HepG2 (cell line): ENCODE data around the gene AARSD1. TPM values are rescaled to one million over a fixed set of nuclear protein-coding genes. Genes with fewer than 3 reads are reported as not detected.
A peak's percentile ranks its signal among the peaks of the same experiment; 100 is the strongest.

Experiments used
- ATAC-seq: fragments of 200-7000 bp; cut with Tn5 transposase; 3 replicates; pipeline ENCODE4 v1.9.1; 2020; ENCODE audit warnings: mild to moderate bottlenecking, moderate library complexity
- BruUV-seq: library from RNA; stranded (reverse); fragments of 400-500 nt; replicated peaks from 2 replicates; lab custom pipeline; 2021; lab: Mats Ljungman, UMichigan
- CTCF ChIA-PET: fragments of 300-600 bp; formaldehyde crosslinking; extraction: SDS; loops from one replicate; lab custom pipeline; 2021; ENCODE audit warnings: low total read pairs, inconsistent platforms, low intra/inter-chr PET ratio; lab: Yijun Ruan, JAX
- POLR2A ChIA-PET: fragments of 350-600 bp; sonication (Branson Sonifier 250); formaldehyde crosslinking; loops from one replicate; lab custom pipeline; 2020; ENCODE audit warnings: antibody characterized with exemption, inconsistent platforms; lab: Yijun Ruan, JAX
- DNase-seq: peaks from one replicate; pipeline ENCODE4 v3.0.0-alpha.2; 2015; ENCODE audit warnings: low spot score
- FAIRE-seq: peaks from 3 replicates; lab custom pipeline; 2011; peaks lifted over from hg19 to GRCh38; lab: Jason Lieb, UNC
- H2AFZ ChIP-seq: one replicate; pipeline ENCODE4 v1.6.1; 2011; ENCODE audit warnings: low read length, inconsistent platforms
- H3K27ac ChIP-seq: fragments of 300-600 bp; 3 replicates; pipeline ENCODE4 v1.8.0; 2011; ENCODE audit warnings: mixed run types, mild to moderate bottlenecking, mixed read lengths, low read length, inconsistent platforms; ENCODE audit not compliant: insufficient read depth; ENCODE audit errors: extremely low read length
- H3K27me3 ChIP-seq, 2 experiments: fragments of 200-600 bp in 1 of 2; 2 replicates in 1 of 2; 3 replicates in 1 of 2; pipeline versions ENCODE4 v1.6.0 to v1.8.0; 2011; ENCODE audit warnings: low read length in 2 of 2, mild to moderate bottlenecking in 2 of 2, moderate library complexity in 2 of 2, inconsistent platforms in 1 of 2; ENCODE audit not compliant: insufficient read depth in 2 of 2, control insufficient read depth in 1 of 2
- H3K36me3 ChIP-seq, 2 experiments: fragments of 200-600 bp in 1 of 2; replicated peaks in 1 of 2; 2 replicates in 1 of 2; 3 replicates in 1 of 2; pipeline versions ENCODE4 v1.5.1 to v1.8.0; 2011; ENCODE audit warnings: low read length in 2 of 2, inconsistent platforms in 1 of 2; ENCODE audit not compliant: insufficient read depth in 2 of 2, control insufficient read depth in 1 of 2
- H3K4me1 ChIP-seq: 2 replicates; pipeline ENCODE4 v1.5.1; 2012; ENCODE audit warnings: low read length, inconsistent platforms; ENCODE audit not compliant: insufficient read depth
- H3K4me2 ChIP-seq: 2 replicates; pipeline ENCODE4 v1.6.0; 2011; ENCODE audit warnings: low read depth, low read length, inconsistent platforms
- H3K4me3 ChIP-seq, 3 experiments: fragments of 200-600 bp in 1 of 3; sonication (generic), shearing (Covaris generic) in 1 of 3; replicated peaks in 1 of 3; 2 replicates each; pipeline ENCODE4 v1.5.1; 2011 to 2016; ENCODE audit warnings: low read length in 3 of 3, inconsistent platforms in 2 of 3, low read depth in 2 of 3, mild to moderate bottlenecking in 2 of 3, control low read depth in 1 of 3, mixed read lengths in 1 of 3; ENCODE audit not compliant: insufficient read depth in 1 of 3
- H3K79me2 ChIP-seq: one replicate; pipeline ENCODE4 v1.6.1; 2011; ENCODE audit warnings: low read length, inconsistent platforms; ENCODE audit not compliant: insufficient read depth
- H3K9ac ChIP-seq: 2 replicates; pipeline ENCODE4 v1.6.0; 2011; ENCODE audit warnings: mild to moderate bottlenecking, low read depth, low read length, inconsistent platforms; ENCODE audit not compliant: insufficient read depth
- H3K9me3 ChIP-seq: 2 replicates; pipeline ENCODE4 v1.5.1; 2012; ENCODE audit warnings: mild to moderate bottlenecking, low read length
- H4K20me1 ChIP-seq: 2 replicates; pipeline ENCODE4 v1.6.0; 2011; ENCODE audit warnings: inconsistent platforms, mild to moderate bottlenecking, low read length, moderate library complexity; ENCODE audit not compliant: insufficient read depth
- AKAP8 ChIP-seq: sonication (generic); formaldehyde crosslinking; IDR thresholded peaks from 2 replicates; pipeline ENCODE4 v1.5.1; 2020; ENCODE audit warnings: mild to moderate bottlenecking, missing genetic modification reagents
- ARID2 ChIP-seq: sonication (generic); formaldehyde crosslinking; IDR thresholded peaks from 2 replicates; pipeline ENCODE4 v1.8.1; 2022; ENCODE audit warnings: mild to moderate bottlenecking, missing genetic modification reagents, borderline replicate concordance
- GABPA ChIP-seq, 2 experiments: IDR thresholded peaks; 2 replicates each; pipeline ENCODE4 v1.6.1; 2011 to 2016; ENCODE audit warnings: low read depth in 2 of 2, low read length in 1 of 2, missing biosample characterization in 1 of 2, missing genetic modification characterization in 1 of 2
- GATAD1 ChIP-seq: IDR thresholded peaks from 2 replicates; pipeline ENCODE4 v1.6.1; 2016; ENCODE audit warnings: missing genetic modification reagents, missing compliant biosample characterization
- GFI1 ChIP-seq: sonication (generic); formaldehyde crosslinking; IDR thresholded peaks from 2 replicates; pipeline ENCODE4 v1.5.0; 2020; ENCODE audit warnings: missing genetic modification reagents, mild to moderate bottlenecking, borderline replicate concordance
- MEF2D ChIP-seq: sonication (generic); formaldehyde crosslinking; IDR thresholded peaks from 2 replicates; pipeline ENCODE4 v1.5.1; 2020; ENCODE audit warnings: mild to moderate bottlenecking, missing genetic modification reagents
- NRL ChIP-seq: sonication (generic); formaldehyde crosslinking; IDR thresholded peaks from 2 replicates; pipeline ENCODE4 v1.5.0; 2020; ENCODE audit warnings: missing genetic modification reagents, mild to moderate bottlenecking, moderate library complexity, borderline replicate concordance
- POLR2A ChIP-seq, 2 experiments: IDR thresholded peaks; 2 replicates each; pipeline ENCODE4 v1.6.1; 2011; ENCODE audit warnings: low read depth in 2 of 2, low read length in 2 of 2, mild to moderate bottlenecking in 1 of 2, moderate library complexity in 1 of 2; ENCODE audit not compliant: insufficient read depth in 1 of 2
- POLR2AphosphoS5 ChIP-seq: IDR thresholded peaks from 2 replicates; pipeline ENCODE4 v1.6.1; 2012; ENCODE audit warnings: low read depth, low read length
- RBFOX2 ChIP-seq: fragments of 200-400 bp; formaldehyde crosslinking; IDR thresholded peaks from 2 replicates; pipeline ENCODE4 v1.6.1; 2017; ENCODE audit warnings: low read depth, mild to moderate bottlenecking, low read length
- RBM22 ChIP-seq: fragments of 200-400 bp; formaldehyde crosslinking; optimal IDR thresholded peaks from 2 replicates; pipeline ENCODE3; 2017; ENCODE audit warnings: mild to moderate bottlenecking, low read length, moderate library complexity
- SSRP1 ChIP-seq: IDR thresholded peaks from 2 replicates; pipeline ENCODE4 v1.6.1; 2016; ENCODE audit warnings: control low read depth
- TBL1XR1 ChIP-seq: fragments of 150-350 bp; IDR thresholded peaks from 2 replicates; pipeline ENCODE4 v1.6.1; 2014; ENCODE audit warnings: borderline replicate concordance, low read length; ENCODE audit not compliant: partially characterized antibody
- THAP8 ChIP-seq: sonication (generic); formaldehyde crosslinking; IDR thresholded peaks from 2 replicates; pipeline ENCODE4 v1.5.1; 2020; ENCODE audit warnings: missing genetic modification reagents, mild to moderate bottlenecking, borderline replicate concordance
- ZFP41 ChIP-seq: sonication (generic); formaldehyde crosslinking; IDR thresholded peaks from 2 replicates; pipeline ENCODE4 v1.4.0; 2020; ENCODE audit warnings: mild to moderate bottlenecking, missing genetic modification reagents, borderline replicate concordance
- ZFP82 ChIP-seq: sonication (generic); formaldehyde crosslinking; IDR thresholded peaks from 2 replicates; pipeline ENCODE4 v1.5.1; 2020; ENCODE audit warnings: mild to moderate bottlenecking, missing genetic modification reagents, borderline replicate concordance
- ZMAT3 ChIP-seq: sonication (generic); formaldehyde crosslinking; conservative IDR thresholded peaks from 2 replicates; pipeline ENCODE4 v1.7.0; 2021; ENCODE audit warnings: missing genetic modification reagents
- ZNF274 ChIP-seq: sonication (generic); formaldehyde crosslinking; IDR thresholded peaks from 2 replicates; pipeline ENCODE4 v1.5.1; 2020; ENCODE audit warnings: mild to moderate bottlenecking, missing genetic modification reagents
- ZNF30 ChIP-seq: sonication (generic); formaldehyde crosslinking; IDR thresholded peaks from 2 replicates; pipeline ENCODE4 v1.5.0; 2020; ENCODE audit warnings: mild to moderate bottlenecking, missing genetic modification reagents
- ZNF367 ChIP-seq: sonication (generic); formaldehyde crosslinking; IDR thresholded peaks from 2 replicates; pipeline ENCODE4 v1.4.0; 2020; ENCODE audit warnings: missing genetic modification reagents, borderline replicate concordance
- WGBS: methylation state at CpG from one replicate; pipeline ENCODE4 v1.1.6; 2017; ENCODE audit warnings: low lambda C conversion rate; 5-methylcytosine and 5-hydroxymethylcytosine counted together
- in situ Hi-C: cut with HindIII; loops from 2 replicates; pipeline ENCODE4 v1.10.0; 2017; ENCODE audit warnings: low pct_unique_long_range_greater_than_20kb; ENCODE audit not compliant: extremely low pct_ligation_motif_present
- intact Hi-C: fragments of 100-400 bp; cut with micrococcal nuclease; formaldehyde crosslinking; loops from one replicate; pipeline ENCODE4 v1.10.0; 2022; ENCODE audit not compliant: unreplicated experiment
- polyA plus RNA-seq, 8 experiments: library from polyadenylated mRNA; depleted of rRNA in 3 of 8; stranded (reverse) in 7 of 8; unstranded in 1 of 8; fragments of >200 nt; fragmentation: Illumina TruSeq in 4 of 8; extraction: Trizol in 4 of 8; gene quantifications; 2 replicates each; pipeline versions ENCODE4 v1.2.1 to v1.2.3, GENCODE V29; 2011 to 2016; ENCODE audit warnings: low read depth in 4 of 8, missing spikeins in 1 of 8, mixed read lengths in 1 of 8; ENCODE audit not compliant: insufficient read depth in 1 of 8
- total RNA-seq, 5 experiments: library from RNA; depleted of rRNA; stranded (reverse); fragments of >200 nt; fragmentation: Illumina TruSeq; extraction: Trizol; gene quantifications; 2 replicates each; pipeline ENCODE4 v1.2.3, GENCODE V29; 2016; ENCODE audit warnings: low read depth in 1 of 5
- TF ChIP-seq, protein P1 (sequence below): sonication (generic); formaldehyde crosslinking; IDR thresholded peaks from 2 replicates; pipeline ENCODE4 v1.5.1; 2020; ENCODE audit warnings: missing genetic modification reagents, mild to moderate bottlenecking, borderline replicate concordance
- TF ChIP-seq, protein P2 (sequence below): sonication (generic); formaldehyde crosslinking; IDR thresholded peaks from 2 replicates; pipeline ENCODE4 v1.4.0; 2020; ENCODE audit warnings: missing genetic modification reagents

The AARSD1 gene
- total and polyA plus RNA-seq, 2 of the 13 experiments (the other 11 are each of a cell fraction or from before 2014, with no cell fraction given): 24.7 to 29.3 TPM

DNA sequence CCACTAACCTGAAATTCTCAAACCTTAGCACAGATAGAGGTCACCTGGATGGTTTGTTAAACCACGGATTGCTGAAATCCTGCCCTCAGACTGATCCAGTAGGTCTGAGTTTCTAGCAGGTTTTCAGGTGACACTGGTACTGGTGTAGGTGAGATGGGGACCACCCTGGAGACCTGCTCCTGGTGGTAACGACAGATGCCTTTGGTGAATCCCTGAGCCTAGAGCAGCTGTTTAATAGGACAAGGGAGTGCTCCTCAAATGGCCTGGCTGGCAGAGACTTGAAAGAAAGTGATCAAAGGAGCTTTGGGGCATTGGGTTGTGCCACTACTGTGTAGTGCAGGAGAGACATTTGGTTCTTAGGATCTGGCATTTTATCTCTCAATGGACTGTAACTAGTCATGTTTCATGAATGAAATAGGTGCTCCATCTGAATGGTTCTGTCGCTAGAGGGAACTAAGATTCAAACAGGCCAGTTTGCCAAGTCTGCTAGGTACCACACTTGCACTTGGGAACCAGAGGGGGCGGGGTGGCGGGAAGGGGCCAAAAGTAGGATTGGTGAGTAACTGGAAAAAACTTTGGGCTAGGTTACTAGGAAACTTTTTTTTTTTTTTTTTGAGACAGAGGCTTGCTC, 39.4 kb upstream of the AARSD1 start:
- Histone ChIP-seq H3K36me3 (peaks cover 14 to 33% of the 10 kb centered on the region in 2 experiments), H3K9ac (no peak overlapping the region), H3K4me3 (no peak overlapping the region), H4K20me1 (peaks cover 24% of the 10 kb centered on the region), H3K27me3 (no peaks in the 10 kb centered on the region; a peak in 1 of 5 replicates), H3K27ac (peak overlapping the region; percentile 25), H3K79me2 (peaks cover 20% of the 10 kb centered on the region), H2AFZ (no peak overlapping the region), H3K4me2 (no peak overlapping the region), H3K4me1 (peaks cover 79% of the 10 kb centered on the region), H3K9me3 (no peaks in the 10 kb centered on the region)
- ATAC-seq: peak; percentile 28
- BruUV-seq: no TSS peak
- in situ Hi-C loops (no loop called here), intact Hi-C loops (no loop called here)
- WGBS: 94% methylated on average over 5 of the region's 5 CpGs
- no peak for FAIRE-seq
- ChIA-PET POLR2A (interaction anchor here (0.7 to 1.6 kb wide), 2 partner anchors 91 to 123 kb away, joined by 3 to 4 read pairs; no protein-coding TSS in a partner anchor), CTCF (no interaction called here)
- peak; percentile 63 for DNase-seq
- TF ChIP-seq NRL (CRISPR knock-in tag) (no peak), MEF2D (CRISPR knock-in tag) (0 out of 2 replicates have a peak, but pooled peaks have one; percentile 10), ZFP82 (CRISPR knock-in tag) (no peak), THAP8 (CRISPR knock-in tag) (no peak), POLR2A (IDR thresholded peaks at IDR 0.05; ENCODE audit: insufficient read depth in 1 of 2, low read depth in 2 of 2, low read length in 2 of 2) (peak in 1 of 2 experiments; percentile 45; a peak in 2 of 4 replicates), AKAP8 (CRISPR knock-in tag) (no peak), ZNF274 (CRISPR knock-in tag) (no peak), ZFP41 (no peak), POLR2AphosphoS5 (peak; percentile 43; the same call in 1 of the 2 replicates), ZNF367 (CRISPR knock-in tag) (no peak), RBFOX2 (peak; percentile 50; the same call in 1 of the 2 replicates), ARID2 (CRISPR knock-in tag) (no peak), TBL1XR1 (no peak), GABPA (IDR thresholded peaks at IDR 0.05; ENCODE audit: low read depth, low read length) (no peak), GABPA (CRISPR knock-in tag; IDR thresholded peaks at IDR 0.05; ENCODE audit: low read depth) (no peak), ZMAT3 (CRISPR knock-in tag) (no peak), GFI1 (CRISPR knock-in tag) (no peak), ZNF30 (no peak), GATAD1 (CRISPR knock-in tag) (no peak), RBM22 (peak; percentile 88), SSRP1 (CRISPR knock-in tag) (peak; percentile 92; the same call in 1 of the 2 replicates)
- TF ChIP-seq, protein P1, sequence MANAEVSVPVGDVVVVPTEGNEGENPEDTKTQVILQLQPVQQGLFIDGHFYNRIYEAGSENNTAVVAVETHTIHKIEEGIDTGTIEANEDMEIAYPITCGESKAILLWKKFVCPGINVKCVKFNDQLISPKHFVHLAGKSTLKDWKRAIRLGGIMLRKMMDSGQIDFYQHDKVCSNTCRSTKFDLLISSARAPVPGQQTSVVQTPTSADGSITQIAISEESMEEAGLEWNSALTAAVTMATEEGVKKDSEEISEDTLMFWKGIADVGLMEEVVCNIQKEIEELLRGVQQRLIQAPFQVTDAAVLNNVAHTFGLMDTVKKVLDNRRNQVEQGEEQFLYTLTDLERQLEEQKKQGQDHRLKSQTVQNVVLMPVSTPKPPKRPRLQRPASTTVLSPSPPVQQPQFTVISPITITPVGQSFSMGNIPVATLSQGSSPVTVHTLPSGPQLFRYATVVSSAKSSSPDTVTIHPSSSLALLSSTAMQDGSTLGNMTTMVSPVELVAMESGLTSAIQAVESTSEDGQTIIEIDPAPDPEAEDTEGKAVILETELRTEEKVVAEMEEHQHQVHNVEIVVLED (CRISPR knock-in tag): no peak
- TF ChIP-seq, protein P2, sequence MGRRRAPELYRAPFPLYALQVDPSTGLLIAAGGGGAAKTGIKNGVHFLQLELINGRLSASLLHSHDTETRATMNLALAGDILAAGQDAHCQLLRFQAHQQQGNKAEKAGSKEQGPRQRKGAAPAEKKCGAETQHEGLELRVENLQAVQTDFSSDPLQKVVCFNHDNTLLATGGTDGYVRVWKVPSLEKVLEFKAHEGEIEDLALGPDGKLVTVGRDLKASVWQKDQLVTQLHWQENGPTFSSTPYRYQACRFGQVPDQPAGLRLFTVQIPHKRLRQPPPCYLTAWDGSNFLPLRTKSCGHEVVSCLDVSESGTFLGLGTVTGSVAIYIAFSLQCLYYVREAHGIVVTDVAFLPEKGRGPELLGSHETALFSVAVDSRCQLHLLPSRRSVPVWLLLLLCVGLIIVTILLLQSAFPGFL: no peak
